ENCODE measurements around the gene UBP1.
"Not testable (repeated sequence)": the region's sequence is repeated elsewhere in the genome, so short reads cannot be mapped to it uniquely, and the experiment has no call there.

Gene UBP1

DNA sequence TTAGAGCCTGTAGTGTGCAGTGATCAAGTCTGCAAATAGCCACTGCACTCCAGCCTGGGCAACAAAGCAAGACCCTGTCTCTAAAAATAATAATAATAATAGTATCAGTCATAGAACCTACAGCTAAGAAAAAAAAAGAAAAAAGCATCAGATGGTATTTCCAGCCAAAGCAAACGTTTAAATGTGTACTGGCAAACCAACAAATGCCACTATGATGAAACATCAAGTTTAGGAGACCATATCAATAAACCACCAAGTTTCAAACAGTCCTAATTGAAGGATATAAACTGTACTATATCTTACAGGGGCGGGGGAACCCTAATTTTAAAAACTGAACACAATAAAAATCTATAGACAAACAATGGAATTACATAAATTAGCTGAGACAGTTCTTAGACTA, 6.4 kb downstream of the UBP1 start:
- no peak for DNase-seq

DNA sequence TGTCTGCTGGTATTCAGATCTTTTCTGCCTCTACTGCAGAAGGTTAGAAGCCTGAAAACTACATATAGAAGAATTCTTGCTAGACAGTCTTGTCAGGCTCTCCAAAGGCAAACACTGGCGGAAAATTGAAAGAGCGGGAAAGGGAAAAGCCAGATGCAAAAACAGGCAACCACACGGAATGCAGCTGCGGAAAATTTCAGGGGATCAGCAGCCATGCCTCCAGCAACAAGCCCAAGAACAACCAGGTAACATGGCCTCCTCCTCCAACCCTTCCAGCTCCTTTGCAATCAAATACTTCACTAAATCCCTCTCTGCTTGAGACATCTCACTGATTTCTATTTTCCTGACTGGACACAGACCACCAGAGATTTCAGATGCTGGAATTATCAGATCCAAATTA, 9.6 kb downstream of the UBP1 start:
- no peak for DNase-seq

- no peak for DNase-seq
These were observed 10.1 kb downstream of the UBP1 start for GRCh38 chr3:33430061-33430460.

- DNase-seq: not testable (repeated sequence)
These were observed 10.9 kb downstream of the UBP1 start for GRCh38 chr3:33429306-33429705.

DNA sequence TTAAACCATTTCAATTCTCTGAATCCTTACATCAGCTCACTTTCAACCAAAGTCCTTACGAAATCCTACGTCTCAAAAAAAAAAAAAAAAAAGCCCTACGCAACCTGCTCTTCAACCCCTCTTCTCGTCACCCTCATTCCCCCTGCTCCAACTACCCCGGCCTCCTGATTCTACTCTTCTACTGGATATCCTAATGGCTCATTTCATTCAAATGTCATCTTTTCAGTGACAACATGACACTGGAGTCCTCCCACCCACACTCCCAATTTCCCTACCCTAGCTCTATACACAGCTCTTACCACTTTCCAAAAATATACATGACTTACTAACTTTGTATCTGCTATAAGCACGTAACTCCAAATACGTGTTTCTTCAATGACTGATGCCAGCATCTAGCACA, 11.5 kb downstream of the UBP1 start:
- DNase-seq: no peak

DNA sequence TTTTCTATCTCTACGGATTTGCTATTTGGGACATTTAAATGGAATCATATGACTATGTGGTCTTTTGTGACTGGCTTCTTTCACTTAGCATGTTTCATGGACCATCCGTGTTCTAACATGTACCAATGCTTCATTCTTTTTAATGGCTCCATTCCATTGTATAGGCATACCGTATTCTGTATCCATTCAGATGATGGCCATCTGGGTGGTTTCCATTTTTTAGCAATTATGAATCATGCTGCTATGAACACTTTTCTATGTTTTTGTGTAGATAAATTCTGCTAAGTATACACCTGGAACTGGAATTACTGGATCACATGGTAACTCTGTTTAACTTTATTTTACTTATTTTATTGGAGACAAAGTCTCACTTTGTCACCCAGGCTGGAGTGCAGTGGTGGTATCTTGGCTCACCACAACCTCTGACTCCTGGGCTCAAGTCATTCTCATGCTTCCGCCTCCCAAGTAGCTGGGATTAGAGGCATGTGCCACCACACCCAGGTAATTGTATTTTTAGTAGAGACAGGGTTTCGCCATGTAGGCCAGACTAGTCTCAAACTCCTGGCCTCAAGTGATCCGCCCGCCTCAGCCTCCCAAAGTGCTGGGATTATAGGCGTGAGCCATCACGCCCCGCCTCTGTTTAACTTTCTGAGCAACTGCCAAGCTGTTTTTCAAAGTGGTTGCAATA, 13.4 kb downstream of the UBP1 start:
- DNase-seq: no peak

DNA sequence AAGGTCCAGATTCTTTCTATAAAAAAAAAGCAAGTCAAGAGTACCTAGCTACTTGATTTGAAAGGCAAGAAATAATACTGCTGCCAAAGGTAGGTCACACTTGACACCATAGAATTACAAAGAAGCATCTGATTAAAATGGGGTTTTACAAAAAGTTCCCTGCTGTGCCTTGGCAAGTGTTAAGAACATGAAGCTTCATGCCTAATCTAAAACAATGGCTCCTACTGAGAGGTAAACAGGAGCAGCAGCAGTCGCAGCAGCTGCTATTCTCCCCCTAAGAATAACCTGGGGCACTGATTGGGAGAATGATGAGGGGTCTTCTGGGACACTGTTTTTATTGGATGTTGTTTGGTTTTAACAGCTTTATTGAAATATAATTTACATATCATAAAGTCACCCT, 14.1 kb downstream of the UBP1 start:
- peak; percentile 83 for DNase-seq

- DNase-seq: no peak
These were observed 14.8 kb downstream of the UBP1 start for GRCh38 chr3:33425453-33425852.

GRCh38 chr3:33424606-33425452, 15.4 kb downstream of the UBP1 start:
- no peak for DNase-seq

GRCh38 chr3:33420966-33421365, 19.2 kb downstream of the UBP1 start:
- DNase-seq: no peak

GRCh38 chr3:33419948-33420347, 20.3 kb downstream of the UBP1 start:
- no peak for DNase-seq

- no peak for DNase-seq
These were observed 23.0 kb downstream of the UBP1 start for GRCh38 chr3:33417066-33417673.

- not testable (repeated sequence) for DNase-seq
These were observed 29.4 kb downstream of the UBP1 start for GRCh38 chr3:33410816-33411215.

GRCh38 chr3:33403756-33404155, 36.4 kb downstream of the UBP1 start:
- no peak for DNase-seq

- DNase-seq: no peak
These were observed 37.3 kb downstream of the UBP1 start for GRCh38 chr3:33402936-33403335.

DNA sequence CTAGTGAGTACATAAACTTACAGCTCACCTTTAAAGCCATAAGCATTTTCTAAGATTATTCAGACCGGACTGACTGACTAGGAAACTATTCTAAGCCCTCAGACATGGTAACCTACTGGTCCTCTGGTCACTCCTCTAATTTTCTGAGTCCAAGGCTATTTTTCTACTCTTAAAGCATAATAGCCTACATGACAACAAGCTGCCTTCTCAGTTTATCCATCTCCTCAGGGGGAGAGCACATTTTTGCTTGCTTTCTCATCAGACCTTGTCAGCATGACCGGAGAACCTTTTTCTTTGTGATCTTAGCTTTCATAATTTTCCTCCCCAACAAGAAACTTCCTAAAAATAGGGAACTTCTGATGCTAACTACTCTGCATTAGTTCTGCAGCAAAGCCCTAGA, 38.4 kb downstream of the UBP1 start:
- no peak for DNase-seq

DNA sequence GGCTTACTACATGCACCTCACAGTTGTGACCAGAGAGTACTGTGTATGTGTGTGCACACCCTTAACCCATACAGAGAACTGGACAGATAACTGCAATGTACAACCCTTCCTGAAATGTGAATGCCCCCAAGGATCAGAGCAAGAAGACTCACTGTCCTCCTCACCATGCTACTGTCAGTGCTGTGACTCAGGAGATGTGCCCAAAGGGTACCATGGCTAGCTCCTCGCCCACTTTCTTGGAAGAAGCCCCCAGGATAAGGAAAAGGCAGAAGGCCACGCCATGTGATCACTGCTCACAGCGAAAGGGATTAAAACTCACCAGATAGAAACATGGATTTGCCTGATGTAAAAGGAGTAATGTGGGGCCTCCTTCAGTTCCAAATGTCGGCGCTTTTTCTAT, 41.8 kb downstream of the UBP1 start:
- no peak for DNase-seq

GRCh38 chr3:33395900-33396299, 44.3 kb downstream of the UBP1 start:
- DNase-seq: no peak

GRCh38 chr3:33394403-33395054, 45.7 kb downstream of the UBP1 start:
- no peak for DNase-seq

DNA sequence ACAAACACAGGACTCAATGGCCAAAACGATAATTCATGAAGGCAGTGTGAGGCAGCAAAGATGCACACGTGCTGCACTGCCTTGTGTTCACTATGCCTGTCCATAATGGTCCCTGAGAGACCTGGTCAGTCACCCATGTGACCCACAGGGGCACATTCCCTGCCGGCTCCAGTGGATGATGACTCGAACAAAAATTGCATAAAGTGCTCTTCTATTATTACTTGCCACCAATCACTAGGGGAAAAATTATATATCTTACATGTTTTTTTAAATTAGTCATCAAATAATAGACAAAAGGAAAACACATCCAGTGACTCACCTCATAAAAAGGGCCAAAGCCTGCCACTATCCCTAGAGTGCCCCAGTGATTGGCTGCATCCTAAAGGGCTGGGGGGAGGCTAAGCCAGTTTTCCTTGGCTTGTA, 47.5 kb downstream of the UBP1 start:
- DNase-seq: no peak

- no peak for DNase-seq
These were observed 48.1 kb downstream of the UBP1 start for GRCh38 chr3:33392144-33392543.

DNA sequence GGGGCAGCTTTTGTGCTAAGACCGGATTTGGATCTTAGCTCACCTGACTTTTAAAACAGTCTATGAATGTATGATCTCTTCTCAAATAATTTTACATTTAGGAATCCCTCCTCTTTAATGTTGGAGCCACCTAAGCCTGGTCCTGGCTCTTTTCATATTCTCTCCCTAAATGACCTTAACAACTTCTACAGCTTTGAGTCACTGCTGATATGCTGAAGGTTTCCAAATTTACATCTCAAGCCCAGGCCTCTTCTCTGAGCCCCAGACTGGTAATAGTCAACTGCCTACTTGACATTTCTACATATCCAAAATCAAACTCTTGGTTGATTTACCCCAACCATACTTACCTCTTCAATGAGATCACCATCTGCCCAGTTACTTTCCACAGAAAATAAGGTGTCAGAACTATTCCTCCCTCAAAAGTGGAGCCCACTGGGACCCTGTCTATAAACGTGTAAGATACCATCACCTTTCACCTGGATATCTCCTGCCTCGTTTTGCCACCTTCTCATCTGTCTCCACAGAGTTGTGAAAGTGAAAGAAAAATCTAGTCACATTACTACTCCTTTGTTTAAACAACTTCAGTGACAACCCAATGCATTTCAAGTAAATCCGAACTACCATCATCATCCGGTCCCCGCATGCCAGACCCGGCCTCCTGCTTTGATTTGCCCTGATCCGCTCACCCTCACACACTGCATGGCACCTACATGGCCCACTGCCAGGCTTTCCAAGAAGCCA, 48.8 kb downstream of the UBP1 start:
- DNase-seq: no peak

GRCh38 chr3:33389908-33390307, 50.3 kb downstream of the UBP1 start:
- DNase-seq: no peak
